Urinary bladder (tissue), 4 donors: Measurements from ENCODE around the gene SYT7. TPM values are rescaled to one million over a fixed set of nuclear protein-coding genes. Genes with fewer than 3 reads are reported as not detected.

ENCODE experiments used
- DNase-seq: peaks from one replicate; pipeline ENCODE4 v3.0.0-alpha.2; 2015; ENCODE audit errors: extremely low spot score
- H3K27ac ChIP-seq: one replicate; pipeline ENCODE4 v1.5.1; 2013; ENCODE audit warnings: low read depth, mild to moderate bottlenecking, moderate library complexity
- H3K36me3 ChIP-seq: one replicate; pipeline ENCODE4 v1.6.1; 2013; ENCODE audit warnings: mild to moderate bottlenecking, moderate library complexity; ENCODE audit not compliant: insufficient read depth
- H3K4me1 ChIP-seq: one replicate; pipeline ENCODE4 v1.6.1; 2013; ENCODE audit warnings: mild to moderate bottlenecking, moderate library complexity; ENCODE audit not compliant: insufficient read depth
- H3K4me3 ChIP-seq: one replicate; pipeline ENCODE4 v1.5.1; 2013; ENCODE audit warnings: low read depth, low read length
- WGBS: extraction: QIAGEN DNeasy Blood & Tissue Kit; methylation state at CpG from one replicate; pipeline ENCODE4 v1.1.7; 2013; 5-methylcytosine and 5-hydroxymethylcytosine counted together
- polyA plus RNA-seq: library from polyadenylated mRNA; stranded (reverse); fragments of 200-250 nt; gene quantifications from one replicate; pipeline ENCODE4 v1.2.3, GENCODE V29; 2013
- total RNA-seq: library from RNA; depleted of rRNA; stranded (reverse); fragments of >200 nt; gene quantifications from one replicate; pipeline ENCODE4 v1.2.3, GENCODE V29; 2014
- donor health status: healthy with polysubstance abuse.
- donor health status: healthy.

The SYT7 gene
- total and polyA plus RNA-seq, 2 donors = 1.1 to 2.6 TPM

GRCh38 chr11:61498767-61499341 is 82.0 kb downstream of the SYT7 start:
- H3K4me1 ChIP-seq = no peaks in the 10 kb centered on the region
- 79% methylated on average over 15 of the region's 15 CpGs for WGBS
- no peaks in the 10 kb centered on the region for H3K36me3 ChIP-seq

GRCh38 chr11:61497876-61498275 is 83.0 kb downstream of the SYT7 start:
- Histone ChIP-seq H3K4me3 (no peak overlapping the region), H3K27ac (no peak overlapping the region), H3K36me3 (no peaks in the 10 kb centered on the region), H3K4me1 (no peaks in the 10 kb centered on the region)
- no peak for DNase-seq
- WGBS = 78% methylated on average over 9 of the region's 9 CpGs

More at GRCh38 chr11:61498767-61499341, 82.0 kb downstream of the SYT7 start:
- H3K27ac ChIP-seq = no peak overlapping the region
- no peak for DNase-seq
- H3K4me3 ChIP-seq = no peak overlapping the region

- H3K36me3 ChIP-seq = no peaks in the 10 kb centered on the region
- 91% methylated on average over 2 of the region's 2 CpGs for WGBS
- DNase-seq = no peak
Measured at GRCh38 chr11:61497473-61497872, 83.4 kb downstream of the SYT7 start.

GRCh38 chr11:61496602-61497400 is 84.1 kb downstream of the SYT7 start:
- no peak overlapping the region for H3K27ac ChIP-seq
- DNase-seq = no peak
- WGBS = 91% methylated on average over 15 of the region's 15 CpGs

More at GRCh38 chr11:61497473-61497872, 83.4 kb downstream of the SYT7 start:
- Histone ChIP-seq H3K27ac (no peak overlapping the region), H3K4me3 (no peak overlapping the region), H3K4me1 (no peaks in the 10 kb centered on the region)

GRCh38 chr11:61495801-61496601 is 84.9 kb downstream of the SYT7 start:
- 65% methylated on average over 26 of the region's 26 CpGs for WGBS
- DNase-seq = no peak
- Histone ChIP-seq H3K27ac (no peak overlapping the region), H3K36me3 (no peaks in the 10 kb centered on the region), H3K4me1 (no peaks in the 10 kb centered on the region), H3K4me3 (no peak overlapping the region)

More at GRCh38 chr11:61496602-61497400, 84.1 kb downstream of the SYT7 start:
- Histone ChIP-seq H3K4me1 (no peaks in the 10 kb centered on the region), H3K36me3 (no peaks in the 10 kb centered on the region), H3K4me3 (no peak overlapping the region)

- DNase-seq = no peak
- no peak overlapping the region for H3K27ac ChIP-seq
- no peaks in the 10 kb centered on the region for H3K36me3 ChIP-seq
- no peaks in the 10 kb centered on the region for H3K4me1 ChIP-seq
- 69% methylated on average over 9 of the region's 9 CpGs for WGBS
- H3K4me3 ChIP-seq = no peak overlapping the region
Measured at GRCh38 chr11:61494381-61494961, 86.4 kb downstream of the SYT7 start.

- 88% methylated on average over 12 of the region's 12 CpGs for WGBS
- Histone ChIP-seq H3K4me3 (no peak overlapping the region), H3K36me3 (no peaks in the 10 kb centered on the region), H3K27ac (no peak overlapping the region), H3K4me1 (no peaks in the 10 kb centered on the region)
- DNase-seq = no peak
Measured at GRCh38 chr11:61491736-61492395, 89.0 kb downstream of the SYT7 start.

GRCh38 chr11:61489833-61490721 is 90.8 kb downstream of the SYT7 start:
- DNase-seq = no peak
- Histone ChIP-seq H3K4me3 (no peak overlapping the region), H3K27ac (no peak overlapping the region), H3K36me3 (no peaks in the 10 kb centered on the region), H3K4me1 (no peaks in the 10 kb centered on the region)
- WGBS = 39% methylated on average over 13 of the region's 13 CpGs

- DNase-seq = no peak
- no peaks in the 10 kb centered on the region for H3K4me1 ChIP-seq
- no peak overlapping the region for H3K27ac ChIP-seq
- no peak overlapping the region for H3K4me3 ChIP-seq
- 22% methylated on average over 19 of the region's 19 CpGs for WGBS
- no peaks in the 10 kb centered on the region for H3K36me3 ChIP-seq
Measured at GRCh38 chr11:61488651-61489291, 92.1 kb downstream of the SYT7 start.

GRCh38 chr11:61487342-61488025 is 93.4 kb downstream of the SYT7 start:
- H3K4me1 ChIP-seq = no peaks in the 10 kb centered on the region
- 97% methylated on average over 4 of the region's 4 CpGs for WGBS
- DNase-seq = no peak
- no peaks in the 10 kb centered on the region for H3K36me3 ChIP-seq
- no peak overlapping the region for H3K27ac ChIP-seq
- no peak overlapping the region for H3K4me3 ChIP-seq

GRCh38 chr11:61486779-61487178 is 94.1 kb downstream of the SYT7 start:
- Histone ChIP-seq H3K4me3 (no peak overlapping the region), H3K4me1 (no peaks in the 10 kb centered on the region), H3K27ac (no peak overlapping the region), H3K36me3 (no peaks in the 10 kb centered on the region)
- DNase-seq = no peak
- WGBS = 88% methylated on average over 5 of the region's 5 CpGs
